Keratinocyte (primary cell): ENCODE data around the gene CEP170B. TPM values are rescaled to one million over a fixed set of nuclear protein-coding genes. Genes with fewer than 3 reads are reported as not detected.

Source experiments
- DNase-seq: peaks from one replicate; pipeline ENCODE4 v3.0.0-alpha.2; 2011; ENCODE audit warnings: low read depth, missing footprints, low spot score
- FAIRE-seq: peaks from 2 replicates; lab custom pipeline; 2011; peaks lifted over from hg19 to GRCh38; lab: Jason Lieb, UNC
- H2AFZ ChIP-seq: 2 replicates; pipeline ENCODE4 v1.6.0; 2012; ENCODE audit warnings: low read length, control low read depth, inconsistent platforms; ENCODE audit not compliant: control insufficient read depth
- H3K27ac ChIP-seq: 2 replicates; pipeline ENCODE4 v1.5.1; 2011; ENCODE audit warnings: low read length; ENCODE audit not compliant: control insufficient read depth, insufficient read depth
- H3K27me3 ChIP-seq: 3 replicates; pipeline ENCODE4 v1.6.0; 2011; ENCODE audit warnings: low read length; ENCODE audit not compliant: control insufficient read depth, insufficient read depth; ENCODE audit errors: extremely low read depth
- H3K36me3 ChIP-seq, 2 experiments: 2 replicates in 1 of 2; 3 replicates in 1 of 2; pipeline ENCODE4 v1.5.1; 2011; ENCODE audit warnings: low read length in 2 of 2, mild to moderate bottlenecking in 1 of 2; ENCODE audit not compliant: control insufficient read depth in 2 of 2, insufficient read depth in 2 of 2; ENCODE audit errors: extremely low read depth in 1 of 2
- H3K4me1 ChIP-seq: 3 replicates; pipeline ENCODE4 v1.5.1; 2011; ENCODE audit warnings: low read length; ENCODE audit not compliant: control insufficient read depth, insufficient read depth; ENCODE audit errors: extremely low read depth
- H3K4me2 ChIP-seq: 3 replicates; pipeline ENCODE4 v1.6.0; 2011; ENCODE audit warnings: low read depth, low read length; ENCODE audit not compliant: control insufficient read depth, insufficient read depth; ENCODE audit errors: extremely low read depth
- H3K4me3 ChIP-seq, 3 experiments: fragments of 200-600 bp in 1 of 3; sonication (generic) in 1 of 3; 2 replicates in 2 of 3; 3 replicates in 1 of 3; pipeline ENCODE4 v1.5.1; 2011 to 2016; ENCODE audit warnings: low read length in 3 of 3, mild to moderate bottlenecking in 3 of 3, control low read depth in 2 of 3, inconsistent platforms in 1 of 3, low read depth in 1 of 3, mixed read lengths in 1 of 3, mixed run types in 1 of 3, moderate library complexity in 1 of 3; ENCODE audit not compliant: control insufficient read depth in 2 of 3, insufficient read depth in 2 of 3; ENCODE audit errors: extremely low read depth in 1 of 3
- H3K79me2 ChIP-seq: 2 replicates; pipeline ENCODE4 v1.6.0; 2012; ENCODE audit warnings: low read length; ENCODE audit not compliant: control insufficient read depth, insufficient read depth
- H3K9ac ChIP-seq: 3 replicates; pipeline ENCODE4 v1.6.0; 2011; ENCODE audit warnings: low read length; ENCODE audit not compliant: control insufficient read depth, insufficient read depth; ENCODE audit errors: extremely low read depth
- H3K9me1 ChIP-seq: 3 replicates; pipeline ENCODE4 v1.6.0; 2011; ENCODE audit warnings: low read length; ENCODE audit not compliant: control insufficient read depth, insufficient read depth; ENCODE audit errors: extremely low read depth
- H3K9me3 ChIP-seq: 2 replicates; pipeline ENCODE4 v1.5.1; 2012; ENCODE audit warnings: low read depth, low read length; ENCODE audit not compliant: control insufficient read depth
- H4K20me1 ChIP-seq: 3 replicates; pipeline ENCODE4 v1.6.0; 2011; ENCODE audit warnings: low read length; ENCODE audit not compliant: control insufficient read depth, insufficient read depth; ENCODE audit errors: extremely low read depth
- CTCF ChIP-seq, 3 experiments: IDR thresholded peaks in 1 of 3; conservative IDR thresholded peaks in 1 of 3; optimal IDR thresholded peaks in 1 of 3; 2 replicates in 2 of 3; 3 replicates in 1 of 3; pipeline versions ENCODE3 to v1.5.1; 2011; ENCODE audit warnings: low read length in 3 of 3, mild to moderate bottlenecking in 3 of 3, moderate library complexity in 2 of 3, control low read depth in 1 of 3, inconsistent platforms in 1 of 3; ENCODE audit not compliant: insufficient read depth in 2 of 3; ENCODE audit errors: extremely low read depth in 1 of 3
- EZH2 ChIP-seq: IDR thresholded peaks from one replicate; pipeline ENCODE4 v1.6.1; 2012; ENCODE audit warnings: inconsistent platforms, mild to moderate bottlenecking, low read length, moderate library complexity
- dilution Hi-C: fragments of 300-500 bp; cut with MboI; formaldehyde crosslinking; loops from one replicate; pipeline ENCODE4 v1.7.0; 2020; ENCODE audit warnings: low sequenced_read_pairs; ENCODE audit not compliant: extremely low pct_ligation_motif_present
- polyA plus RNA-seq, 5 experiments: library from polyadenylated mRNA; depleted of rRNA in 3 of 5; stranded (reverse) in 3 of 5; stranded (forward) in 1 of 5; unstranded in 1 of 5; fragments of >200 nt; gene quantifications; 1 replicate in 1 of 5; 2 replicates in 3 of 5; 3 replicates in 1 of 5; pipeline versions ENCODE4 v1.2.1 to v1.2.3, GENCODE V29; 2011 to 2012; ENCODE audit warnings: missing spikeins in 2 of 5, low read depth in 1 of 5, low replicate concordance in 1 of 5

Gene CEP170B
- polyA plus RNA-seq, 1 donor (not counting 4 experiments of a cell fraction or from before 2014, with no cell fraction given) = 8.7 TPM

- TF ChIP-seq CTCF (optimal IDR thresholded peaks at IDR 0.05 in 1 of 3, IDR thresholded peaks at IDR 0.05 in 1 of 3, conservative IDR thresholded peaks at IDR 0.05 in 1 of 3; ENCODE audit: extremely low read depth in 1 of 3, insufficient read depth in 2 of 3, low read length in 3 of 3) (no peak), EZH2 (no peak)
- FAIRE-seq = no peak
- Histone ChIP-seq H3K9ac (no peak overlapping the region), H2AFZ (no peak overlapping the region), H3K9me3 (no peaks in the 10 kb centered on the region), H3K79me2 (no peaks in the 10 kb centered on the region), H3K9me1 (no peaks in the 10 kb centered on the region), H3K27ac (no peak overlapping the region), H3K4me2 (no peak overlapping the region), H3K36me3 (peaks cover 5 to 8% of the 10 kb centered on the region in 2 experiments), H3K4me3 (no peak overlapping the region), H3K4me1 (peaks cover 3% of the 10 kb centered on the region), H3K27me3 (peaks cover 13% of the 10 kb centered on the region), H4K20me1 (no peaks in the 10 kb centered on the region)
- no peak for DNase-seq
- dilution Hi-C loops = no loop called here
These were observed 34.7 kb downstream of the CEP170B start for GRCh38 chr14:104899781-104900180.

GRCh38 chr14:104900639-104901512 lies 35.8 kb downstream of the CEP170B start:
- TF ChIP-seq CTCF (optimal IDR thresholded peaks at IDR 0.05 in 1 of 3, IDR thresholded peaks at IDR 0.05 in 1 of 3, conservative IDR thresholded peaks at IDR 0.05 in 1 of 3; ENCODE audit: extremely low read depth in 1 of 3, insufficient read depth in 2 of 3, low read length in 3 of 3) (no peak), EZH2 (no peak)
- H2AFZ ChIP-seq = no peak overlapping the region
- DNase-seq = no peak
- no peaks in the 10 kb centered on the region for H4K20me1 ChIP-seq
- H3K27me3 ChIP-seq = peaks cover 18% of the 10 kb centered on the region
- H3K4me1 ChIP-seq = peaks cover 3% of the 10 kb centered on the region
- no peak overlapping the region for H3K4me2 ChIP-seq
- no peaks in the 10 kb centered on the region for H3K9me1 ChIP-seq
- no peak overlapping the region for H3K9ac ChIP-seq
- no peak overlapping the region for H3K4me3 ChIP-seq
- H3K9me3 ChIP-seq = no peaks in the 10 kb centered on the region
- H3K36me3 ChIP-seq = no peaks in the 10 kb centered on the region
- no peak overlapping the region for H3K27ac ChIP-seq
- FAIRE-seq = no peak
- dilution Hi-C loops = no loop called here
- no peaks in the 10 kb centered on the region for H3K79me2 ChIP-seq
